NCI-H146 (cell line): ENCODE data around the gene AIFM3.

Experiments
- DNase-seq: peaks from one replicate; lab custom pipeline; 2025; lab: John Stamatoyannopoulos, UW

AIFM3 gene

DNA sequence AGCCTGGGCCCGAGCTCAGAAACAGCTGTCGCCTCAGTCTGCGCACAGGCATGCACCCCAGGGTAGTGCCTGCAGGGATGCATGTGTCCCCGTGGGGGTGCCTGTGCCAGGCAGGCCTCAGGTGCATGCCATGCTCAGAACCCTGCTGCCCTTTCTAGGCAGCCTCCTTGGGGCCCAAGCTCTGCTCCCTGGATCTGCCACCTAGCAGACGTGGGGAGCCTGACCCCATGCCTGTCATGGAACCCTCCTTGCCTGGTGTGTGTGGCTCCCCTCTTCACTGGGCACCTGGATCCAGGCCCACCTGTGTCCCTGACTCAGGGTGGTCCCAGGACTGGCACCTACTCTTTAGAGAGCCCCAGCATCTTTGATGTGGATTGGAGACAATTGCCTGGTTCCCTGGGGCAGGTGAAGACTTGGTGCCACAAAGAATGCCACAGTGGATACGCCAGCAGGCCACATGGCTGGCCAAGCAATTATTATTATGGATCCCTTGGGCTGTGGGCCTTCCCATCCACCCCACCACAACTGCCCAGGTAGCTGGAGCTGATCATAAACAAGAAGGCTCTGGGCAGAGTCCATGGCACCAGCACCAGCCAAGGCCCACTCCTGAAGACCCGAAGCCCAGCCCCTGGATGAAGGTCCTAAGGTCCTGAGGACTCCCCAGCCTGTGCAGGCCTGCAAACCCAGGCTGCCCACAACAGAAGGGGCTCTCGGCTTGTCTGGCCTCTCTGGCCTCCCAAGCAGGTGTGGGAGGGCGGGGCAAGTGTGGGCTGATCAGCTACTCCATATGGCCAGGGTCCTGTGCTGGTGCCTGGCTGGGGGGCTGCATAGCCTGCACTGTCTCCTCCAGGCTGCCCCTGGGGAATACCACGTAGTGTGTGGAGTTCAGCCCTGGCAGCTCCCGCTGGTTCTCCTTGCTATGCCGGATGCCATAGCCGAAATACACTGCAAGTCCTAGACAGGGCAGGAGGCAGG lies 61.5 kb downstream of the AIFM3 start:
- DNase-seq: no peak

DNA sequence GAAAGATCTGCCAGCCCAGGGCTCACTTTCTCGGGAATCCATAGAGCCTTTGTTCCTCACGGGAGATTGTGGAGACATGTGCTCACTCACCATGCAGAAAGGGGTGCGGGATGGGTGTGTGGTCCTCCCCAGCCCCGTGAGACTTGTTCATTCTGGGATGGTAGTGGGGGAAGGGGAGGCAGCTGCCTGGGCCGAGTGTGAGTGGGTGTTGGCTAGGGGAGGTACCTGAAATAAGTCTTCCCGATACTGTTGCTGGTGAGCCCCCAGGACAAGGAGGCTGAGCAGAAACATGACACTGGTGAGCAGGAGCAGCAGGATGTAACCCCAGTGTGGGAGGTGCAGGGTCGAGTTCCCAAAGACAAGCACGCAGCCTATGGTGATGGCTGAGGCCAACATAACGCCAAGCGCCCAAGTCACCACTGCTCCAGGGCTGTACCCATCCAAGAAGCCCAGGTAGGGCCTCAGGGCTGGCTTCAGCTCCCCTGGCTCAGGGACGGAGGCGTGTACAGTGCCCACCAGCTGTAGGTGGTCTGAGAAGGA lies 62.5 kb downstream of the AIFM3 start:
- no peak for DNase-seq

DNA sequence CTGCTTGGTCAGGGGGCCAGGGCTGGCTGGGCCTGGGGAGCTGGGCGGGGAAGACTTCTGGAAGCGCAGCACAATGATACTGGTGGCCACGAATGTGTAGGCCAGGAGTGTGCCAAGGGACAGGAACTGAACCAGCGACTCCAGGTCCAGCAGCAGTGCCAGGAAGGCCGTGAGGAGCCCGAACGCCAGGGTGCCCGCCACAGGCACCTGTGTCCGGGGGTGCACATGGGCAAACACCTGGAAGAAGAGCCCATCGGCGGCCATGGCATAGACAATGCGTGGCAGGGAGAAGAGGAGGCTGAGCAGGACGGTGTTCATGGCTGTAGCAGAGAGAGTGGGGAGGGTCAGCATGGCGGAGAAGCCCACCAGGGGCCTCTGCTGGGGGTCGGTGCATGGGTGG lies 63.0 kb downstream of the AIFM3 start:
- DNase-seq: no peak
